OCI-LY3 (cell line): ENCODE measurements around the gene ATP1A4.

Experiments used
- EZH2phosphoT487 ChIP-seq: fragments of 200-600 bp; shearing (Covaris generic); IDR thresholded peaks from 2 replicates; pipeline ENCODE4 v1.6.1; 2018; ENCODE audit warnings: antibody characterized with exemption, mixed run types, low read depth
- TF ChIP-seq, protein P1 (sequence below): fragments of 200-600, 300-600 bp; sonication (generic); IDR thresholded peaks from 2 replicates; pipeline ENCODE4 v1.5.1; 2014; ENCODE audit warnings: antibody characterized with exemption, low read length, low read depth

DNA sequence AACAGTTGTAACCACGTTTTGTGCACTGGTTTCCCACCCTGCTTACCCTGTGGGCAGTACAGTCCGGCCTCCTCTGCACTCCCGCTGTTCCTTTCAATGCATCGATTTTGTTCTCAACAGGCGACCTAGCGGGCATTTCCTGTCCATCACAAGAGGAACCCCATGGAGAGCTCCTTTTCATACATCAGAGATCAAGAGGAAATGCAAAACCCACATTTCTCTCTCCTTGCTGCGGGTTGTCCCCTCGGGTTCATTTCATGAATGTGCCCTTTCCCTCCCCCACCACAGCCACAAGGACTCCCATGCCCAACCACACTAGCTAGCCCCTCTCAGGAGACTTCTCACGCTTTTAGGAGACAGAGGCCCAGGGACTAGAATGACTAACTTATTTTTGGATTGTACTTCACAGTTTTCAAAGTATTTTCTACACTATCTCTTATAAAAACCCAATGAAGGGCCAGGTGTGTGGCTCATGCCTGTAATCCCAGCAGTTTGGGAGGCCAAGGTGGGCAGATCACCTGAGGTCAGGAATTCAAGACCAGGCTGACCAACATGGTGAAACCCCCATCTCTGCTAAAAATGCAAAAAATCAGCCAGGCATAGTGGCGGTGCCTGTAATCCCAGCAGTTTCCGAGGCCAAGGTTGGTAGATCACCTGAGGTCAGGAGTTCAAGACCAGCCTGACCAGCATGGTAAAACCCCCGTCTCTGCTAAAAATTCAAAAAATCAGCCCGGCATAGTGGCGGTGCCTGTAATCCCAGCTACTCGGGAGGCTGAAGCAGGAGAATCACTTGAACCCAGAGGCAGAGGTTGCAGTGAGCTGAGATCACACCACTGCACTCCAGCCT, 18.4 kb downstream of the ATP1A4 start:
- TF ChIP-seq, protein P1, sequence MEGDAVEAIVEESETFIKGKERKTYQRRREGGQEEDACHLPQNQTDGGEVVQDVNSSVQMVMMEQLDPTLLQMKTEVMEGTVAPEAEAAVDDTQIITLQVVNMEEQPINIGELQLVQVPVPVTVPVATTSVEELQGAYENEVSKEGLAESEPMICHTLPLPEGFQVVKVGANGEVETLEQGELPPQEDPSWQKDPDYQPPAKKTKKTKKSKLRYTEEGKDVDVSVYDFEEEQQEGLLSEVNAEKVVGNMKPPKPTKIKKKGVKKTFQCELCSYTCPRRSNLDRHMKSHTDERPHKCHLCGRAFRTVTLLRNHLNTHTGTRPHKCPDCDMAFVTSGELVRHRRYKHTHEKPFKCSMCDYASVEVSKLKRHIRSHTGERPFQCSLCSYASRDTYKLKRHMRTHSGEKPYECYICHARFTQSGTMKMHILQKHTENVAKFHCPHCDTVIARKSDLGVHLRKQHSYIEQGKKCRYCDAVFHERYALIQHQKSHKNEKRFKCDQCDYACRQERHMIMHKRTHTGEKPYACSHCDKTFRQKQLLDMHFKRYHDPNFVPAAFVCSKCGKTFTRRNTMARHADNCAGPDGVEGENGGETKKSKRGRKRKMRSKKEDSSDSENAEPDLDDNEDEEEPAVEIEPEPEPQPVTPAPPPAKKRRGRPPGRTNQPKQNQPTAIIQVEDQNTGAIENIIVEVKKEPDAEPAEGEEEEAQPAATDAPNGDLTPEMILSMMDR = no peak
- TF ChIP-seq EZH2phosphoT487 = 0 out of 2 replicates have a peak, but pooled peaks have one; percentile 61
